ENCODE measurements around the gene TRIM44.

DNA sequence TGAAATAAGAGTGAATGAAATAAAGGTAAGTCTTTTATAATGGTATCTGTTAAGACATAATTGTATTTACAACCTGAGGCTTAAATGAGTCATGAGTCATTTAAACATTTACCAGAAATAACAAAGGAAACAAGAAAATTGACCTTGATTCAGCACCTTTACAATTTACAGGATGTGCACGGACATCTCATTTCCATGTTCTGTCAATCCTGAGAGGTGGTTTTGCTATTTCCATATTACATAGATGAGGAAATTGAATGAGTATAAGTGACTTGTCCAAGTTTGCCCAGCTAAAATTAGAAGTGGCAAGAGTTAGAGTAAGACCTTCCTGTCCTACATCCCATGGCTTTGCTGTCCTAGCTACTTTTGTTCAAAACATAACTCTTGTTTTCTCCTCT lies 89.1 kb downstream of the TRIM44 start:
- TF ChIP-seq, protein P1, sequence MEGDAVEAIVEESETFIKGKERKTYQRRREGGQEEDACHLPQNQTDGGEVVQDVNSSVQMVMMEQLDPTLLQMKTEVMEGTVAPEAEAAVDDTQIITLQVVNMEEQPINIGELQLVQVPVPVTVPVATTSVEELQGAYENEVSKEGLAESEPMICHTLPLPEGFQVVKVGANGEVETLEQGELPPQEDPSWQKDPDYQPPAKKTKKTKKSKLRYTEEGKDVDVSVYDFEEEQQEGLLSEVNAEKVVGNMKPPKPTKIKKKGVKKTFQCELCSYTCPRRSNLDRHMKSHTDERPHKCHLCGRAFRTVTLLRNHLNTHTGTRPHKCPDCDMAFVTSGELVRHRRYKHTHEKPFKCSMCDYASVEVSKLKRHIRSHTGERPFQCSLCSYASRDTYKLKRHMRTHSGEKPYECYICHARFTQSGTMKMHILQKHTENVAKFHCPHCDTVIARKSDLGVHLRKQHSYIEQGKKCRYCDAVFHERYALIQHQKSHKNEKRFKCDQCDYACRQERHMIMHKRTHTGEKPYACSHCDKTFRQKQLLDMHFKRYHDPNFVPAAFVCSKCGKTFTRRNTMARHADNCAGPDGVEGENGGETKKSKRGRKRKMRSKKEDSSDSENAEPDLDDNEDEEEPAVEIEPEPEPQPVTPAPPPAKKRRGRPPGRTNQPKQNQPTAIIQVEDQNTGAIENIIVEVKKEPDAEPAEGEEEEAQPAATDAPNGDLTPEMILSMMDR (IDR thresholded peaks at IDR 0.05) = no peak
- TF ChIP-seq EP300 (IDR thresholded peaks at IDR 0.05) (no peak), POLR2A (IDR thresholded peaks at IDR 0.05; ENCODE audit: low read depth) (no peak), POLR2AphosphoS5 (IDR thresholded peaks at IDR 0.05) (no peak)
